Activated CD8-positive, alpha-beta T cell treated with anti-CD3 and anti-CD28 coated beads for 36 hours (primary cell): ENCODE measurements around the gene SH3GL3. TPM values are rescaled to one million over a fixed set of nuclear protein-coding genes. Genes with fewer than 3 reads are reported as not detected.

ENCODE experiments used
- ATAC-seq: fragments of 200-7000 bp; cut with Tn5 transposase; one replicate; pipeline ENCODE4 v1.10.0; 2021; ENCODE audit warnings: mild to moderate bottlenecking, moderate library complexity
- CTCF ChIA-PET: fragments of 350-600 bp; sonication (Branson Sonifier 250); formaldehyde crosslinking; loops from one replicate; lab custom pipeline; 2021; ENCODE audit warnings: antibody characterized with exemption; lab: Charles Lee
- POLR2A ChIA-PET: fragments of 350-600 bp; sonication (Branson Sonifier 250); formaldehyde crosslinking; loops from one replicate; lab custom pipeline; 2021; ENCODE audit warnings: antibody characterized with exemption; lab: Charles Lee
- DNase-seq: peaks from one replicate; pipeline ENCODE4 v3.0.0-alpha.2; 2020
- H3K27ac Mint-ChIP-seq: one replicate; pipeline ENCODE4 v1.8.0; 2021; ENCODE audit warnings: mild to moderate bottlenecking, mixed read lengths
- H3K27me3 Mint-ChIP-seq: one replicate; pipeline ENCODE4 v1.8.0; 2021; ENCODE audit warnings: mixed read lengths
- H3K36me3 Mint-ChIP-seq: one replicate; pipeline ENCODE4 v1.8.0; 2021; ENCODE audit warnings: low read depth, mixed read lengths
- H3K4me1 Mint-ChIP-seq: one replicate; pipeline ENCODE4 v1.8.0; 2021; ENCODE audit warnings: low read depth, mixed read lengths
- H3K4me3 Mint-ChIP-seq: one replicate; pipeline ENCODE4 v1.8.0; 2021; ENCODE audit warnings: mild to moderate bottlenecking, moderate library complexity, mixed read lengths
- H3K9me3 Mint-ChIP-seq: one replicate; pipeline ENCODE4 v1.8.0; 2021; ENCODE audit warnings: mixed read lengths
- intact Hi-C: fragments of 100-400 bp; cut with micrococcal nuclease; formaldehyde crosslinking; loops from one replicate; pipeline ENCODE4 v1.10.0; 2022
- total RNA-seq, 2 experiments: library from RNA; stranded (reverse); gene quantifications; one replicate each; pipeline ENCODE4 v1.2.3, GENCODE V29; 2021
- TF ChIP-seq, protein P1 (sequence below): fragments of 200-600 bp; IDR thresholded peaks from one replicate; pipeline ENCODE4 v1.8.0; 2022; ENCODE audit warnings: antibody characterized with exemption, mild to moderate bottlenecking

The SH3GL3 gene
- total RNA-seq, 2 experiments from 2014 or later: not detected

DNA sequence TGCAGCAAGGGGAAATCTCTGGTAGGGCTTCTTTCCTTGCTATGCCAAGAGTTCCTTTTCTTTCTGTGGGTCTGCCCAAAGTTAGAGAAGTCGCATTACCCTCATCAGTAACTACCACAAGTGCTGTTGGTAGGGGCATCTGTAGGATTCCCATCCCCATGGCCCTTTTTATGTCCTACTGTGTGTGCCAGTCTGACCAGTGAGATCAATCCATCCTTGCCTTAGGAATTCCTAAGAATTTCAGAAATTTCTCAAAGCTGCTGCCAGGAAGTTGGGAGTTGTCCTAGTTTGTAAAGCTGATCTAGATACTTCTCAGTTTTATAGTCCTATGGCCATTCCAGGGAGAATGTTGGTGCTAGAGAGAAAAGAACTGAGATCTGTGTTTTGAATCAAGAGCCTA lies 36.5 kb downstream of the SH3GL3 start:
- TF ChIP-seq, protein P1, sequence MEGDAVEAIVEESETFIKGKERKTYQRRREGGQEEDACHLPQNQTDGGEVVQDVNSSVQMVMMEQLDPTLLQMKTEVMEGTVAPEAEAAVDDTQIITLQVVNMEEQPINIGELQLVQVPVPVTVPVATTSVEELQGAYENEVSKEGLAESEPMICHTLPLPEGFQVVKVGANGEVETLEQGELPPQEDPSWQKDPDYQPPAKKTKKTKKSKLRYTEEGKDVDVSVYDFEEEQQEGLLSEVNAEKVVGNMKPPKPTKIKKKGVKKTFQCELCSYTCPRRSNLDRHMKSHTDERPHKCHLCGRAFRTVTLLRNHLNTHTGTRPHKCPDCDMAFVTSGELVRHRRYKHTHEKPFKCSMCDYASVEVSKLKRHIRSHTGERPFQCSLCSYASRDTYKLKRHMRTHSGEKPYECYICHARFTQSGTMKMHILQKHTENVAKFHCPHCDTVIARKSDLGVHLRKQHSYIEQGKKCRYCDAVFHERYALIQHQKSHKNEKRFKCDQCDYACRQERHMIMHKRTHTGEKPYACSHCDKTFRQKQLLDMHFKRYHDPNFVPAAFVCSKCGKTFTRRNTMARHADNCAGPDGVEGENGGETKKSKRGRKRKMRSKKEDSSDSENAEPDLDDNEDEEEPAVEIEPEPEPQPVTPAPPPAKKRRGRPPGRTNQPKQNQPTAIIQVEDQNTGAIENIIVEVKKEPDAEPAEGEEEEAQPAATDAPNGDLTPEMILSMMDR: no peak
- Mint-ChIP-seq H3K4me1 (no peaks in the 10 kb centered on the region), H3K27ac (no peak overlapping the region), H3K9me3 (peaks cover 11% of the 10 kb centered on the region), H3K4me3 (no peak overlapping the region), H3K27me3 (peaks cover 2% of the 10 kb centered on the region), H3K36me3 (no peaks in the 10 kb centered on the region)
- ChIA-PET CTCF (interaction anchor here (0.6 kb wide), 1 partner anchor 74 kb away, joined by 4 read pairs; no protein-coding TSS in a partner anchor), POLR2A (no interaction called here)
- intact Hi-C loops: no loop called here
- ATAC-seq: no peak
- DNase-seq: no peak

DNA sequence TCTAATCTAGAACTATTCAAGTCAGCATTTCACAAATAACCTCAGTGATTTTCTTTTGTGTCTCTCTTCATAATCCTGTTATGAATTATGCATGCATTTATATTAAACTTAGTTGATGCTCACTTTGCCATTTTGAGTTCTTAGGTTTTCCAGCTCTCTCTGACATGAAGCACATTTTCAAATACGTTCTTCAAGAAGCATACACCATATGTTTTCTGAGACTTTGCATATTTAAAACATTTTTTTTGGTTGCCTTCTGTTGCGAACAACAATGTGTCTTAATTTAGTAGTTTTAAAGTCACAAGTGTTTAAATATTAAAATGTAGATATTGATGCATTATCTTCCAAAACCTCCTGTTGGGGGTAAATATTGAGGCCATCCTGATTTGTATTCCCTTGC lies 37.5 kb downstream of the SH3GL3 start:
- no peaks in the 10 kb centered on the region for H3K4me1 Mint-ChIP-seq
- no peaks in the 10 kb centered on the region for H3K36me3 Mint-ChIP-seq
- H3K9me3 Mint-ChIP-seq: peaks cover 11% of the 10 kb centered on the region
- ATAC-seq: no peak
- DNase-seq: no peak
- POLR2A ChIA-PET: no interaction called here
- intact Hi-C loops: no loop called here
- H3K4me3 Mint-ChIP-seq: no peak overlapping the region
- CTCF ChIA-PET: no interaction called here
- TF ChIP-seq, protein P1: no peak
- H3K27me3 Mint-ChIP-seq: no peaks in the 10 kb centered on the region
- H3K27ac Mint-ChIP-seq: no peak overlapping the region

DNA sequence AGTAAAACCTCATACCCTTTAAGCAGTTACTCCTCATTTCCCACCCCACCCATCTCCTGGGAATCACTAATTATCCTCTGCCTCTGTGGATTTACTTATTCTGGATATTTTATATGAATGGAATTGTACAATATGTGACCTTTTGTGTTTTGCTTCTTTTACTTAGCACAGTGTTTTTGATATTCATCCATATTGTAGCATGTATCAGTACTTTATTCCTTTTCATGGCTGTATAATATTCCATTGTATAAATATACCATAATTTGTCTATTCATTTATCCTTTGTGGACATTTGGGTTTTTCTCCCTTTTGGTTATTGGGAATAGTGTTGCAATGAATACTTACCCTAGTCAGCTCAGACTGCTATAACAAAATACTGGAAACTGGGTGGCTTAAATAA lies 39.2 kb downstream of the SH3GL3 start:
- ChIA-PET POLR2A (no interaction called here), CTCF (no interaction called here)
- intact Hi-C loops: no loop called here
- TF ChIP-seq, protein P1: no peak
- H3K36me3 Mint-ChIP-seq: no peaks in the 10 kb centered on the region
- no peak for DNase-seq
- peaks cover 11% of the 10 kb centered on the region for H3K9me3 Mint-ChIP-seq
- no peaks in the 10 kb centered on the region for H3K4me1 Mint-ChIP-seq
- ATAC-seq: no peak
- peaks cover 4% of the 10 kb centered on the region for H3K27me3 Mint-ChIP-seq
- no peak overlapping the region for H3K27ac Mint-ChIP-seq
- H3K4me3 Mint-ChIP-seq: no peak overlapping the region

DNA sequence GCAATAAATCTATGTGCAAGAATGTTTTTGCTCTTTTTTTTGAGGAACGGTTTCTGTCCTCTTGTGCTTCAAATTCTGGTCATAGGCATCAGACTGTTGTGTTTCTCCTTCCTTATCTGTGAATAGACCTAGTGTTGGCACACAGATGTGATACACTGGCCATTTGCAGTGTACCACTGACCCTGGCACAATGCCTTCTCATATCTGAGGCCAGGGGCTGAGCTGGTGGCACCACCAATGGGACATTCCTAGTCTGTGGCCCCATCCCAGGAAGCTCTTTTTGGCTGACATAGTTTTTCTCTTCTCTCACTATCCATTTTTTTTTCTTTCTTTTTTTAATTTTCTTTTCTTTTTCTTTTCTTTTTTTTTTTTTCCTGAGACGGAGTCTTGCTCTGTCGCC lies 40.4 kb downstream of the SH3GL3 start:
- Mint-ChIP-seq H3K4me1 (no peaks in the 10 kb centered on the region), H3K9me3 (peaks cover 11% of the 10 kb centered on the region), H3K27me3 (peaks cover 4% of the 10 kb centered on the region), H3K36me3 (no peaks in the 10 kb centered on the region), H3K27ac (no peak overlapping the region), H3K4me3 (no peak overlapping the region)
- CTCF ChIA-PET: no interaction called here
- intact Hi-C loops: no loop called here
- ATAC-seq (no peak), DNase-seq (no peak)
- TF ChIP-seq, protein P1: no peak
- POLR2A ChIA-PET: no interaction called here

DNA sequence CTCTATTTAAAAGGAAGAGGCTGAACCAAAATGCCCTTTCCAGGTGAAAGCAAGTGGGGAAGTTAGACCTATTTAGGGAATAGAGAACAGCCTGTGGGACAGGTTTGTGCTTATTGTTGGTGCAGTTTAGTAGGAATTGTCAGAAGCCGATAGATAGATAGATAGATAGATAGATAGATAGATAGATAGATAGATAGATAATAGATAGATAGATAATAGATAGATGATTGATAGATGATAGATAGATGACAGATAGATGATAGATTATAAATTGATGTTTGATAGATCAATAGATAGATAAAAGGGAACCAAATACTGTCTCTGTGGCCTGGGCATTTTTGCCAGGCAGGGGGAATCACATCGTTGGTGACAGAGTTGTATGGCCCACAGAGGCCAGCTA lies 42.5 kb downstream of the SH3GL3 start:
- ChIA-PET POLR2A (no interaction called here), CTCF (no interaction called here)
- H3K36me3 Mint-ChIP-seq: no peaks in the 10 kb centered on the region
- H3K27ac Mint-ChIP-seq: no peak overlapping the region
- ATAC-seq (no peak), DNase-seq (no peak)
- no peaks in the 10 kb centered on the region for H3K4me1 Mint-ChIP-seq
- intact Hi-C loops: no loop called here
- TF ChIP-seq, protein P1: no peak
- peaks cover 4% of the 10 kb centered on the region for H3K27me3 Mint-ChIP-seq
- H3K9me3 Mint-ChIP-seq: peaks cover 5% of the 10 kb centered on the region
- H3K4me3 Mint-ChIP-seq: no peak overlapping the region
